ENCODE measurements around the gene ADNP. TPM values are rescaled to one million over a fixed set of nuclear protein-coding genes. Genes with fewer than 3 reads are reported as not detected.

ADNP gene
- total and polyA plus RNA-seq, 2 of the 13 experiments (the other 11 are each of a cell fraction or from before 2014, with no cell fraction given), result 21.0 to 21.5 TPM

DNA sequence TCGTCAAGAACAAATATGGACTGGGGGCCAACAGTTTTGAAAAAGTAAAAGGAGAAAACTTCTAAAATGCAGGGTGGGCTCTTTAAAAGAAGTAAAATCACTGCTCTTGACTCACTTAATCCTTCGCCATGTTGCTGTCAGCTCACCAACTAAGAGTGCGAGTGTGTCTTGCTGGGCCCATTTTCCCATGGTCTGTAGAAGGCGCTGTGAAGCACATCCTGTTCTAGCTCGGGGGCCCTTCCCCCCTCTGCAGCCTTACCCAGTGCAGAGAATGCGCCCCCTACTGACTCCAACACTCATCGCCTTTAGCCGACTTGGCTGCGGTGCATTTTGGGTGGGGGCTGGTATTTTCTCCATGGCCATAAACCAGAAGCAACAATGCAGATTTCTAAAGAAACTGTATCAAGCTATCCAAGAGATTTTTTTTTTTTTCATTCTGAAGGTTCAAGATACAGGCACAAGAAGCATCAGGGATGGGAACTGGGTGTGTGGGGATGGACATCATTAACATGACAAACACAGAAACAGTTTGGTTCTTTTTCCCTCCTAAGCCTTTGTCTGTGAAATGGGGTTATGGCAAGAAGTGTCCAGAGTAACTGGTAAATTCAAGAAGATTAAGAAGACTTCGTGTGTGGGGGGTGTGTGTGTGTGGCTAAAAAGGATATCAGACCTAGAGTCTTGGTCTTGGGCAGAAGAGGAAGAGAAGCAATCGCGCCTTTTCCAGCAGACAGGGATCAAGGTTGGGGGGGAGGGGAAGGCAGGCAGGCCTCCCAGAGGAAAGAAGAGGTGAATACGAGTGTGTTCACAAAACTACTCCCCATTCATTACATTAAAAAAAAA, 1.7 kb downstream of the ADNP start (continued):
- TF ChIP-seq, protein P1, sequence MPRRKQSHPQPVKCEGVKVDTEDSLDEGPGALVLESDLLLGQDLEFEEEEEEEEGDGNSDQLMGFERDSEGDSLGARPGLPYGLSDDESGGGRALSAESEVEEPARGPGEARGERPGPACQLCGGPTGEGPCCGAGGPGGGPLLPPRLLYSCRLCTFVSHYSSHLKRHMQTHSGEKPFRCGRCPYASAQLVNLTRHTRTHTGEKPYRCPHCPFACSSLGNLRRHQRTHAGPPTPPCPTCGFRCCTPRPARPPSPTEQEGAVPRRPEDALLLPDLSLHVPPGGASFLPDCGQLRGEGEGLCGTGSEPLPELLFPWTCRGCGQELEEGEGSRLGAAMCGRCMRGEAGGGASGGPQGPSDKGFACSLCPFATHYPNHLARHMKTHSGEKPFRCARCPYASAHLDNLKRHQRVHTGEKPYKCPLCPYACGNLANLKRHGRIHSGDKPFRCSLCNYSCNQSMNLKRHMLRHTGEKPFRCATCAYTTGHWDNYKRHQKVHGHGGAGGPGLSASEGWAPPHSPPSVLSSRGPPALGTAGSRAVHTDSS (CRISPR knock-in tag; conservative IDR thresholded peaks at IDR 0.05), result no peak
- TF ChIP-seq NFKBIZ (CRISPR knock-in tag; IDR thresholded peaks at IDR 0.05) (peak; percentile 72), RFX3 (CRISPR knock-in tag; IDR thresholded peaks at IDR 0.05) (no peak), ZBTB42 (CRISPR knock-in tag; IDR thresholded peaks at IDR 0.05) (no peak), KAT8 (CRISPR knock-in tag; IDR thresholded peaks at IDR 0.05) (peak; percentile 93), ZNF891 (CRISPR knock-in tag; IDR thresholded peaks at IDR 0.05) (peak; percentile 76; the same call in 1 of the 2 replicates), ZNF737 (CRISPR knock-in tag; IDR thresholded peaks at IDR 0.05; ENCODE audit: borderline replicate concordance) (no peak), ZFP62 (CRISPR knock-in tag; IDR thresholded peaks at IDR 0.05) (no peak), NR2F1 (CRISPR knock-in tag; IDR thresholded peaks at IDR 0.05) (0 out of 4 replicates have a peak, but pooled peaks of 1 of the 2 experiments have one; percentile 46), PCBP2 (optimal IDR thresholded peaks at IDR 0.05; ENCODE audit: low read depth, low read length, poor library complexity, severe bottlenecking) (no peak), ZNF205 (CRISPR knock-in tag; IDR thresholded peaks at IDR 0.05) (peak; percentile 79; the same call in 1 of the 2 replicates), SRSF4 (IDR thresholded peaks at IDR 0.05; ENCODE audit: low read depth, low read length, poor library complexity, severe bottlenecking) (no peak), TOPORS (CRISPR knock-in tag; IDR thresholded peaks at IDR 0.05) (peak; percentile 64)
- TF ChIP-seq, protein P2, sequence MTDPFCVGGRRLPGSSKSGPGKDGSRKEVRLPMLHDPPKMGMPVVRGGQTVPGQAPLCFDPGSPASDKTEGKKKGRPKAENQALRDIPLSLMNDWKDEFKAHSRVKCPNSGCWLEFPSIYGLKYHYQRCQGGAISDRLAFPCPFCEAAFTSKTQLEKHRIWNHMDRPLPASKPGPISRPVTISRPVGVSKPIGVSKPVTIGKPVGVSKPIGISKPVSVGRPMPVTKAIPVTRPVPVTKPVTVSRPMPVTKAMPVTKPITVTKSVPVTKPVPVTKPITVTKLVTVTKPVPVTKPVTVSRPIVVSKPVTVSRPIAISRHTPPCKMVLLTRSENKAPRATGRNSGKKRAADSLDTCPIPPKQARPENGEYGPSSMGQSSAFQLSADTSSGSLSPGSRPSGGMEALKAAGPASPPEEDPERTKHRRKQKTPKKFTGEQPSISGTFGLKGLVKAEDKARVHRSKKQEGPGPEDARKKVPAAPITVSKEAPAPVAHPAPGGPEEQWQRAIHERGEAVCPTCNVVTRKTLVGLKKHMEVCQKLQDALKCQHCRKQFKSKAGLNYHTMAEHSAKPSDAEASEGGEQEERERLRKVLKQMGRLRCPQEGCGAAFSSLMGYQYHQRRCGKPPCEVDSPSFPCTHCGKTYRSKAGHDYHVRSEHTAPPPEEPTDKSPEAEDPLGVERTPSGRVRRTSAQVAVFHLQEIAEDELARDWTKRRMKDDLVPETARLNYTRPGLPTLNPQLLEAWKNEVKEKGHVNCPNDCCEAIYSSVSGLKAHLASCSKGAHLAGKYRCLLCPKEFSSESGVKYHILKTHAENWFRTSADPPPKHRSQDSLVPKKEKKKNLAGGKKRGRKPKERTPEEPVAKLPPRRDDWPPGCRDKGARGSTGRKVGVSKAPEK (CRISPR knock-in tag; IDR thresholded peaks at IDR 0.05; ENCODE audit: borderline replicate concordance), result peak; percentile 93; the same call in 1 of the 2 replicates
- TF ChIP-seq, protein P3, sequence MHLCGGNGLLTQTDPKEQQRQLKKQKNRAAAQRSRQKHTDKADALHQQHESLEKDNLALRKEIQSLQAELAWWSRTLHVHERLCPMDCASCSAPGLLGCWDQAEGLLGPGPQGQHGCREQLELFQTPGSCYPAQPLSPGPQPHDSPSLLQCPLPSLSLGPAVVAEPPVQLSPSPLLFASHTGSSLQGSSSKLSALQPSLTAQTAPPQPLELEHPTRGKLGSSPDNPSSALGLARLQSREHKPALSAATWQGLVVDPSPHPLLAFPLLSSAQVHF (CRISPR knock-in tag; IDR thresholded peaks at IDR 0.05), result no peak
- TF ChIP-seq, protein P4, sequence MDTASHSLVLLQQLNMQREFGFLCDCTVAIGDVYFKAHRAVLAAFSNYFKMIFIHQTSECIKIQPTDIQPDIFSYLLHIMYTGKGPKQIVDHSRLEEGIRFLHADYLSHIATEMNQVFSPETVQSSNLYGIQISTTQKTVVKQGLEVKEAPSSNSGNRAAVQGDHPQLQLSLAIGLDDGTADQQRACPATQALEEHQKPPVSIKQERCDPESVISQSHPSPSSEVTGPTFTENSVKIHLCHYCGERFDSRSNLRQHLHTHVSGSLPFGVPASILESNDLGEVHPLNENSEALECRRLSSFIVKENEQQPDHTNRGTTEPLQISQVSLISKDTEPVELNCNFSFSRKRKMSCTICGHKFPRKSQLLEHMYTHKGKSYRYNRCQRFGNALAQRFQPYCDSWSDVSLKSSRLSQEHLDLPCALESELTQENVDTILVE (CRISPR knock-in tag; IDR thresholded peaks at IDR 0.05), result peak; percentile 87
- TF ChIP-seq, protein P5, sequence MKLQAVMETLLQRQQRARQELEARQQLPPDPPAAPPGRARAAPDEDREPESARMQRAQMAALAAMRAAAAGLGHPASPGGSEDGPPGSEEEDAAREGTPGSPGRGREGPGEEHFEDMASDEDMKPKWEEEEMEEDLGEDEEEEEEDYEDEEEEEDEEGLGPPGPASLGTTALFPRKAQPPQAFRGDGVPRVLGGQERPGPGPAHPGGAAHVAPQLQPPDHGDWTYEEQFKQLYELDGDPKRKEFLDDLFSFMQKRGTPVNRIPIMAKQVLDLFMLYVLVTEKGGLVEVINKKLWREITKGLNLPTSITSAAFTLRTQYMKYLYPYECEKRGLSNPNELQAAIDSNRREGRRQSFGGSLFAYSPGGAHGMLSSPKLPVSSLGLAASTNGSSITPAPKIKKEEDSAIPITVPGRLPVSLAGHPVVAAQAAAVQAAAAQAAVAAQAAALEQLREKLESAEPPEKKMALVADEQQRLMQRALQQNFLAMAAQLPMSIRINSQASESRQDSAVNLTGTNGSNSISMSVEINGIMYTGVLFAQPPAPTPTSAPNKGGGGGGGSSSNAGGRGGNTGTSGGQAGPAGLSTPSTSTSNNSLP (IDR thresholded peaks at IDR 0.05; ENCODE audit: low read depth, low read length), result peak; percentile 80
- TF ChIP-seq, protein P6, sequence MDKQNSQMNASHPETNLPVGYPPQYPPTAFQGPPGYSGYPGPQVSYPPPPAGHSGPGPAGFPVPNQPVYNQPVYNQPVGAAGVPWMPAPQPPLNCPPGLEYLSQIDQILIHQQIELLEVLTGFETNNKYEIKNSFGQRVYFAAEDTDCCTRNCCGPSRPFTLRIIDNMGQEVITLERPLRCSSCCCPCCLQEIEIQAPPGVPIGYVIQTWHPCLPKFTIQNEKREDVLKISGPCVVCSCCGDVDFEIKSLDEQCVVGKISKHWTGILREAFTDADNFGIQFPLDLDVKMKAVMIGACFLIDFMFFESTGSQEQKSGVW (CRISPR knock-in tag; IDR thresholded peaks at IDR 0.05; ENCODE audit: borderline replicate concordance), result no peak

All from HepG2 (cell line).